H9 (cell line): Measurements from ENCODE around the gene NEB. TPM values are rescaled to one million over a fixed set of nuclear protein-coding genes. Genes with fewer than 3 reads are reported as not detected.

Experiments
- DNase-seq: peaks from one replicate; pipeline ENCODE4 v3.0.0-alpha.2; 2017
- H2AFZ ChIP-seq: one replicate; pipeline ENCODE4 v1.6.1; 2013; ENCODE audit warnings: mild to moderate bottlenecking, low read length, control low read depth, moderate library complexity
- H2AK5ac ChIP-seq: 2 replicates; pipeline ENCODE4 v1.6.1; 2013; ENCODE audit warnings: low read length, control low read depth, mixed read lengths; ENCODE audit not compliant: insufficient read length
- H2BK120ac ChIP-seq: one replicate; pipeline ENCODE4 v1.6.1; 2013; ENCODE audit warnings: low read depth, mild to moderate bottlenecking, low read length, control low read depth, inconsistent platforms; ENCODE audit not compliant: poor library complexity, severe bottlenecking
- H2BK12ac ChIP-seq: 2 replicates; pipeline ENCODE4 v1.6.1; 2013; ENCODE audit warnings: low read length, control low read depth, mixed read lengths, low read depth; ENCODE audit not compliant: insufficient read length
- H2BK15ac ChIP-seq: 2 replicates; pipeline ENCODE4 v1.6.1; 2013; ENCODE audit warnings: low read depth, low read length, control low read depth
- H2BK20ac ChIP-seq: one replicate; pipeline ENCODE4 v1.6.1; 2013; ENCODE audit warnings: low read depth, mild to moderate bottlenecking, low read length, control low read depth, inconsistent platforms; ENCODE audit not compliant: poor library complexity, severe bottlenecking
- H2BK5ac ChIP-seq: 2 replicates; pipeline ENCODE4 v1.6.1; 2013; ENCODE audit warnings: low read length, control low read depth, mixed read lengths; ENCODE audit not compliant: insufficient read length
- H3K14ac ChIP-seq: 2 replicates; pipeline ENCODE4 v1.6.1; 2013; ENCODE audit warnings: low read length, control low read depth; ENCODE audit not compliant: insufficient read depth
- H3K18ac ChIP-seq: 2 replicates; pipeline ENCODE4 v1.6.1; 2013; ENCODE audit warnings: low read depth, mild to moderate bottlenecking, mixed read lengths, low read length, control low read depth; ENCODE audit not compliant: insufficient read length
- H3K23ac ChIP-seq: 2 replicates; pipeline ENCODE4 v1.6.1; 2013; ENCODE audit warnings: low read length, control low read depth, mixed read lengths, low read depth; ENCODE audit not compliant: insufficient read length
- H3K23me2 ChIP-seq: 2 replicates; pipeline ENCODE4 v1.6.1; 2013; ENCODE audit warnings: low read depth, mild to moderate bottlenecking, mixed read lengths, low read length, control low read depth; ENCODE audit not compliant: insufficient read length, poor library complexity, severe bottlenecking
- H3K27ac ChIP-seq: 2 replicates; pipeline ENCODE4 v1.5.1; 2013; ENCODE audit warnings: low read length, control low read depth, mixed read lengths, low read depth; ENCODE audit not compliant: insufficient read length
- H3K27me3 ChIP-seq: 2 replicates; pipeline ENCODE4 v1.6.1; 2013; ENCODE audit warnings: low read length, control low read depth, inconsistent platforms; ENCODE audit not compliant: insufficient read depth
- H3K4ac ChIP-seq: 2 replicates; pipeline ENCODE4 v1.6.1; 2013; ENCODE audit warnings: low read depth, mild to moderate bottlenecking, control low read depth, inconsistent platforms, low read length, moderate library complexity
- H3K4me1 ChIP-seq: 2 replicates; pipeline ENCODE4 v1.6.1; 2013; ENCODE audit warnings: low read length, control low read depth, inconsistent platforms; ENCODE audit not compliant: insufficient read depth
- H3K4me2 ChIP-seq: 2 replicates; pipeline ENCODE4 v1.6.1; 2013; ENCODE audit warnings: low read length, control low read depth, mixed read lengths; ENCODE audit not compliant: insufficient read length, insufficient read depth
- H3K56ac ChIP-seq: 2 replicates; pipeline ENCODE4 v1.6.1; 2013; ENCODE audit warnings: low read depth, mild to moderate bottlenecking, mixed read lengths, low read length, control low read depth; ENCODE audit not compliant: insufficient read length
- H3K79me1 ChIP-seq: 2 replicates; pipeline ENCODE4 v1.6.1; 2013; ENCODE audit warnings: low read depth, mild to moderate bottlenecking, moderate library complexity, low read length, control low read depth, inconsistent platforms; ENCODE audit not compliant: insufficient read depth, poor library complexity, severe bottlenecking
- H3K79me2 ChIP-seq: 2 replicates; pipeline ENCODE4 v1.6.1; 2013; ENCODE audit warnings: low read length, control low read depth, inconsistent platforms; ENCODE audit not compliant: insufficient read depth
- H3K9ac ChIP-seq: 2 replicates; pipeline ENCODE4 v1.6.1; 2013; ENCODE audit warnings: low read length, control low read depth, mixed read lengths; ENCODE audit not compliant: insufficient read length; ENCODE audit errors: extremely low read depth
- H3K9me3 ChIP-seq: one replicate; pipeline ENCODE4 v1.6.1; 2013; ENCODE audit warnings: low read depth, low read length, inconsistent platforms; ENCODE audit not compliant: control insufficient read depth
- H3T11ph ChIP-seq: one replicate; pipeline ENCODE4 v1.6.1; 2013; ENCODE audit warnings: mild to moderate bottlenecking, low read length, control low read depth, inconsistent platforms
- H4K20me1 ChIP-seq: one replicate; pipeline ENCODE4 v1.6.1; 2013; ENCODE audit not compliant: control insufficient read depth, insufficient read length, insufficient read depth
- H4K5ac ChIP-seq: 2 replicates; pipeline ENCODE4 v1.6.1; 2013; ENCODE audit warnings: low read depth, mild to moderate bottlenecking, mixed read lengths, low read length, control low read depth; ENCODE audit not compliant: insufficient read length
- H4K8ac ChIP-seq: replicated peaks from 2 replicates; pipeline ENCODE4 v1.6.1; 2013; ENCODE audit warnings: low read length, control low read depth, mixed read lengths, low read depth; ENCODE audit not compliant: insufficient read length
- H4K91ac ChIP-seq: 2 replicates; pipeline ENCODE4 v1.6.1; 2013; ENCODE audit warnings: low read depth, mild to moderate bottlenecking, moderate library complexity, mixed read lengths, low read length, control low read depth; ENCODE audit not compliant: insufficient read length
- H3K27ac Mint-ChIP-seq, 3 experiments: 2 replicates in 2 of 3; 3 replicates in 1 of 3; pipeline ENCODE4 v1.8.0; 2020 to 2021; ENCODE audit warnings: mixed read lengths in 3 of 3, mild to moderate bottlenecking in 1 of 3, moderate library complexity in 1 of 3
- H3K27me3 Mint-ChIP-seq: 2 replicates; pipeline ENCODE4 v1.8.0; 2021; ENCODE audit warnings: low read depth, mild to moderate bottlenecking, moderate library complexity, mixed read lengths
- H3K36me3 Mint-ChIP-seq, 3 experiments: 2 replicates in 2 of 3; 3 replicates in 1 of 3; pipeline ENCODE4 v1.8.0; 2020 to 2021; ENCODE audit warnings: low read depth in 3 of 3, mixed read lengths in 3 of 3; ENCODE audit not compliant: insufficient read depth in 1 of 3
- H3K4me1 Mint-ChIP-seq, 2 experiments: 2 replicates each; pipeline ENCODE4 v1.8.0; 2020; ENCODE audit warnings: mixed read lengths in 2 of 2
- H3K4me3 Mint-ChIP-seq, 2 experiments: 2 replicates in 1 of 2; 3 replicates in 1 of 2; pipeline ENCODE4 v1.8.0; 2020 to 2021; ENCODE audit warnings: mild to moderate bottlenecking in 2 of 2, mixed read lengths in 2 of 2, moderate library complexity in 1 of 2
- H3K9me3 Mint-ChIP-seq, 2 experiments: 2 replicates in 1 of 2; 3 replicates in 1 of 2; pipeline ENCODE4 v1.8.0; 2020; ENCODE audit warnings: mild to moderate bottlenecking in 2 of 2, mixed read lengths in 2 of 2, moderate library complexity in 1 of 2
- WGBS: extraction: QIAGEN DNeasy Blood & Tissue Kit; methylation state at CpG from one replicate; pipeline ENCODE4 v1.1.7; 2013; ENCODE audit warnings: missing lambda C conversion rate, low lambda C conversion rate, mixed read lengths; ENCODE audit not compliant: insufficient read length; ENCODE audit errors: extremely low coverage; 5-methylcytosine and 5-hydroxymethylcytosine counted together
- total RNA-seq: library from RNA; stranded (reverse); gene quantifications from 2 replicates; pipeline ENCODE4 v1.2.1, GENCODE V29; 2021
- TF ChIP-seq, protein P1 (sequence below): fragments of 200-600 bp; sonication (generic); conservative IDR thresholded peaks from 3 replicates; pipeline ENCODE4 v1.8.0; 2021; ENCODE audit warnings: antibody characterized with exemption, mild to moderate bottlenecking

The NEB gene
- total RNA-seq, 1 experiment from 2014 or later: 0.98 TPM

- no peak overlapping the region for H2AFZ ChIP-seq
- H3K4me1 Mint-ChIP-seq: no peaks in the 10 kb centered on the region
- H3K27me3 ChIP-seq: no peaks in the 10 kb centered on the region
- no peak overlapping the region for H3K4me2 ChIP-seq
- H3K79me2 ChIP-seq: no peaks in the 10 kb centered on the region
- H3K18ac ChIP-seq: no peak overlapping the region
- no peak overlapping the region for H3T11ph ChIP-seq
- H3K23me2 ChIP-seq: no peaks in the 10 kb centered on the region
- no peak overlapping the region for H3K4me3 Mint-ChIP-seq
- no peak for DNase-seq
- no peak overlapping the region for H4K5ac ChIP-seq
- no peak overlapping the region for H3K27ac ChIP-seq
- WGBS: no CpG with 5 or more reads among the region's 4 CpGs
- H3K56ac ChIP-seq: no peak overlapping the region
- H3K27ac Mint-ChIP-seq: no peak overlapping the region
- TF ChIP-seq, protein P1, sequence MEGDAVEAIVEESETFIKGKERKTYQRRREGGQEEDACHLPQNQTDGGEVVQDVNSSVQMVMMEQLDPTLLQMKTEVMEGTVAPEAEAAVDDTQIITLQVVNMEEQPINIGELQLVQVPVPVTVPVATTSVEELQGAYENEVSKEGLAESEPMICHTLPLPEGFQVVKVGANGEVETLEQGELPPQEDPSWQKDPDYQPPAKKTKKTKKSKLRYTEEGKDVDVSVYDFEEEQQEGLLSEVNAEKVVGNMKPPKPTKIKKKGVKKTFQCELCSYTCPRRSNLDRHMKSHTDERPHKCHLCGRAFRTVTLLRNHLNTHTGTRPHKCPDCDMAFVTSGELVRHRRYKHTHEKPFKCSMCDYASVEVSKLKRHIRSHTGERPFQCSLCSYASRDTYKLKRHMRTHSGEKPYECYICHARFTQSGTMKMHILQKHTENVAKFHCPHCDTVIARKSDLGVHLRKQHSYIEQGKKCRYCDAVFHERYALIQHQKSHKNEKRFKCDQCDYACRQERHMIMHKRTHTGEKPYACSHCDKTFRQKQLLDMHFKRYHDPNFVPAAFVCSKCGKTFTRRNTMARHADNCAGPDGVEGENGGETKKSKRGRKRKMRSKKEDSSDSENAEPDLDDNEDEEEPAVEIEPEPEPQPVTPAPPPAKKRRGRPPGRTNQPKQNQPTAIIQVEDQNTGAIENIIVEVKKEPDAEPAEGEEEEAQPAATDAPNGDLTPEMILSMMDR: no peak
- no peak overlapping the region for H3K4ac ChIP-seq
- no peak overlapping the region for H2BK5ac ChIP-seq
- H3K9me3 ChIP-seq: no peaks in the 10 kb centered on the region
- no peak overlapping the region for H2BK12ac ChIP-seq
- no peaks in the 10 kb centered on the region for H3K4me1 ChIP-seq
- no peaks in the 10 kb centered on the region for H3K27me3 Mint-ChIP-seq
- no peak overlapping the region for H2BK20ac ChIP-seq
- H3K9ac ChIP-seq: no peak overlapping the region
- H3K79me1 ChIP-seq: no peaks in the 10 kb centered on the region
- H2BK120ac ChIP-seq: no peak overlapping the region
- H4K91ac ChIP-seq: no peak overlapping the region
- no peak overlapping the region for H2BK15ac ChIP-seq
- H4K8ac ChIP-seq: no peak overlapping the region
- no peak overlapping the region for H2AK5ac ChIP-seq
- no peaks in the 10 kb centered on the region for H4K20me1 ChIP-seq
- no peak overlapping the region for H3K23ac ChIP-seq
- H3K14ac ChIP-seq: no peak overlapping the region
- H3K36me3 Mint-ChIP-seq: peaks cover 21 to 68% (median 57%) of the 10 kb centered on the region in 3 experiments; a peak in 6 of 7 replicates
- H3K9me3 Mint-ChIP-seq: no peaks in the 10 kb centered on the region
These were observed 256.3 kb downstream of the NEB start for GRCh38 chr2:151478011-151478410.
